Left kidney (tissue), 2 donors: ENCODE data around the gene ABR. TPM values are rescaled to one million over a fixed set of nuclear protein-coding genes. Genes with fewer than 3 reads are reported as not detected.
"Not testable (repeated sequence)": the region's sequence is repeated elsewhere in the genome, so short reads cannot be mapped to it uniquely, and the experiment has no call there.

ENCODE experiments used
- DNase-seq: peaks from one replicate; pipeline ENCODE4 v3.0.0-alpha.2; 2013
- polyA plus RNA-seq: library from polyadenylated mRNA; unstranded; fragments of 120-200 nt; gene quantifications from one replicate; pipeline ENCODE4 v1.2.1, GENCODE V29; 2013; ENCODE audit not compliant: insufficient read length

Gene ABR
- polyA plus RNA-seq, 1 donor: 49.2 TPM

DNA sequence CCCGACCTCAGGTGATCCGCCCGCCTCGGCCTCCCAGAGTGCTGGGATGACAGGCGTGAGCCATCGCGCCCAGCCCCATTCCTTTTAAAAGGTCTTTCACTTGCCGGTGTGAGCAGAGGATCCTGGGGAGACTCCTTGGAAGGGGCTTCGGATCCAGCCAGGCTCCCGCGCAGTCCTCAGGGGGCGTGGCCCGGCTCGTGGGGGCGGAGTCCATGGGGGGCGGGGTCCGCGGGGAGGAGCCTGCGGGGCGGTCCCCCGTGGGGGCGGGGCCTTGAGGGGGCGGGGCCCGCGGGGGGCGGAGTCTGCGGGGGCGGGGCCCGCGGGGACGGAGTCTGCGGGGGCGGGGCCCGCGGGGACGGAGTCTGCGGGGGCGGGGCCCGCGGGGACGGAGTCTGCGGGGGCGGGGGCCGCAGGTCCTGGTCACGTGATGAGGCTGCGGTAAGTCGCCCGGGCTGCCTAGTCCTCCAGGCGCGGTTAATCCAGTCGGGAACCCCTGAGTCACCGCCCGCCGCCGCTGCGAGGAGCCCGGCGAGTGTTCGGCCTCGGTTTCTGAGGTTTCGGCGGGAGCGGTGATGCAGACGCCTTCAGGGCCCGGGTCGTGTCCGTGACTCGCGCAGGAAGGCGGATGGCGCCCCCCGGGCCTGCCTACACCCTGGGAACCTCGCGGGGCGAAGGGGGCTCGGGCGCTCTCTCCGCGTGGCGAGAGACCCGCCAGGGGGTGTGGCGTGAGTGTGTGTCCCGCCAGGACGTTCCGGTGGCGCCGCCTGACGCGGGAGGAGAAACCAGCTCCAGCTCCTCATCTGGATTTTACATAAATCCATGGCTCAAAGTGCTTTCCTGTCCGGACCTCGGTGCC, 23.6 kb upstream of the ABR start:
- no peak for DNase-seq

DNA sequence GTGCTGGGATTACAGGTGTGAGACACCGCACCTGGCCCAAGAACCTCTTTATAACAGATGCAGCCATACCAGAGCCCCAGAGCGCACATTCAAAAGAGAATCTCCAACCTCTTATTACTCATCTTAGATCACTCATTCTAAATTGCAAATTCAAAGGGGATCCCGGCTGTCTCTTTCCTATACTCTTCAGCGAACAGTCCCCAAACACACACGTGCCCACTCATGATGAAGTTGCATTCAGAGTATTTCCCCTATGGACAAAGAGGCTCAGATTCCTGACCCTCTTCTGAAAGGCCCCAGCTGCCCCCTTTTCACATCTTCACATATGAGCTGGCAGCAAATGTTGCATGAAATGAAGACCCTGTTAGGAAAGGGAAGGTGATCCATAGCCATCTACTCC, 22.5 kb upstream of the ABR start:
- DNase-seq: no peak

DNA sequence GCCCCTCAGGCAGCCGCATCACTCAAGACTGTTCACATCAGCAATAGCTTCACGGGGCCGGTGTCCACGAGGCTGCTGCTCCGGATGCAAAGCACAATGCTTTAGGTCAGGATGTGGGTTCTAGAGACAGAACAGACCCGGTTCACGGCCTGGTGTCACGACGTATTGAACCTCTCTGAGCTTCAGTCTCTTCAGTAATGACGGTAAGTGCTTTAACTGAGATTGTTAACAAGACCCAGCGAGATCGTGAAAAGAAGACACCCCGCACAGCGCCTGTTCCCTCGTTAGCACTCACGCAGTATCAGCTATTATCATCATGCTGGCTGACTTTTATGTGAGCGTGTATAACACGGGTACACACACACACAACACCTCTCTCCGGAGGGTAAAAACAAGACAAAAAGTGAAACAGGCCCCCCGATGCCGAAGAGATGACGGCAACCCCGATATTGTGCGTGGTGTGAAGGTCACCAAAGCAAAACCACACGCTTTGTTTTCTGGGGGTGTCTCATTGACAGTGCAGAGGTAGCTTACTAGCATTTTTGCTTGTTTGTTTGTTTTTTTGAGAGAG, 21.4 kb upstream of the ABR start:
- no peak for DNase-seq

DNA sequence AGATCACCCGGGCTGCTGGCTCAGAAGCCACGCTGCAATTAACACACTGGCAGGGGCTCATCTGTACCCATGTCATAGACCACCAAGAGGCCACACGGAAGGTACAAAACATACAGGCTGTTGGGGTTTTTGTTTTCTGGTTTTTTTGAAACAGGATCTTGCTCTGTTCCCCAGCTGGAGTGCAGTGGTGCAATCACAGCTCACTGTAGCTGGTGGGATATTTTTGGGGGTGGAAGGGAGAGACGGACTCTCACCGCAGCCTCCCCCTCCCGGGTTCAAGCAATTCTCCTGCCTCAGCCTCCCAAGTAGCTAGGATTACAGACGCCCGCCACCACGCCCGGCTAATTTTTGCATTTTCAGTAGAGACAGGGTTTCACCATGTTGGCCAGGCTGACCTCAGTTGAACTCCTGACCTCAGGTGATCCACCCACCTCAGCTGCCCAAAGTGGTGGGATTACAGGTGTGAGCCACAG, 19.5 kb upstream of the ABR start:
- not testable (repeated sequence) for DNase-seq

DNA sequence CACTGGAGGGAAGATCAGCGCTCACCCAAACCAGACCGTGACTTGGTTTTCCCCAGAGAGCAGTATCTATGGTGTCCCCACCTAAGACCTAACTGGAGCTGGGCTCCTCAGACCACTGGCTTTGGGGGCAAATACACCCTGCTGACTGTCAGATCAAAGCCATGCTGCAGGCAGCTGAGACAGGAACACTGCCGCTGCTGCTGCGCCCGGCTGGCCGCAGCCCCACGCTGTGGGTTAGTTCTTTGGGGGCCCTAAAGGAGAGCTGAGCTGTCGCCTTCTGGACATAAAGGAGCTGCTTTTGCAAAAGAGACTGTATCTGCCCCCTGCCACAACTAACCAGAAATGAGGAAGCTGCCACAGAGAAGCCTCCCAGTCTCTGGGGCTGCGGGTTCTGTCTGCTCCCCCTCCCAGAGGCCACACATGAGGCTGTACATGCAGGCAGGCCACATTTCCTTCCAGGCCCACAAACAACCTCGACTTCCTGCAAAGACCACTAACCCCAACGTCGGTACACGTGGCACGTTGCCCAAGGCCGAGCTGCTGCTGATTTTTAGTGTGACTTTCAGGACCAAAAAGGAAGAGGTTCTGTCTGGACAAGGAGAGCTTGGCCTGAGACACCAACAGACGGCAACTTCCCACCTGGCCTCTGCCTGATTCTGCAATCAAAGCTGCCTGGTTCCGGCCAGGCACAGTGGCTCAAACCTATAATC, 18.2 kb upstream of the ABR start:
- no peak for DNase-seq

DNA sequence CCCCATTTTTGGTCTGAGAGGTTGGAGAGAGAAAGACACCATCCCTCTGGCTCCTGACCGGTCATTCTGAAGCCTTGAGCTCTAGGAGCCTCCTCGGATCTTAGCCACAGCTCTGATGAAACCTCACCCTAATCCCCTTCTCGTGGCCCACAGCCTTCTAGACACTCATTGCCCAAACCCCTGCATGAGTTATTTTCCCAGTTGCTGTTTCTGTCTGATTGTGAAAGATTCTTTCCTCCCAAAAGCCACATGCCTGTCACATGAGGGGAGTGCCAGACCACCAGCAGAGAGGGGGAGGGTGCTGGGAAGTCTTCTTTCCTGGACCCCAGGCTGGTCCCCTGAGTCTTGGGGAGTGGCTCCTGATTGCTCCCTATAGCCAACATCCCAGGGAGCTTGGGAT, 17.6 kb upstream of the ABR start:
- no peak for DNase-seq

DNA sequence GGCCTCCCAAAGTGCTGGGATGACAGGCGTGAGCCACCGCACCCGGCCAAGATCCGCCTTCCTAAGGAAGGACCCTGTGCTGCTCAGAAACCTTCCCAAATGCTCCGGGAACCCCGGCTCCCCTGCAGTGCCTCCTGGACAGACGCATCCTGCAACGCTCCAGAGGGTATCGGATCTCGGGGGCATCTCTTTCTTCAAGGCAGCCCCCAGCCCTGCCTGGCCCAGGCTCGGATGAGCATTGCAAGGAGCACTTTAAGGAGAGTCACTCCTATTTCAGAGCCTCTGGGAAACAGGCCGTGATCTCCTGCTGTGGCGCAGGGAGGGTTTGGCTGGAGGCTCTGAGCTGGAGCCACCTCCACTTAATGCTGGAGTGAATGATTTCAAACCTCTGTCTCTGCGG, 17.2 kb upstream of the ABR start:
- no peak for DNase-seq

DNA sequence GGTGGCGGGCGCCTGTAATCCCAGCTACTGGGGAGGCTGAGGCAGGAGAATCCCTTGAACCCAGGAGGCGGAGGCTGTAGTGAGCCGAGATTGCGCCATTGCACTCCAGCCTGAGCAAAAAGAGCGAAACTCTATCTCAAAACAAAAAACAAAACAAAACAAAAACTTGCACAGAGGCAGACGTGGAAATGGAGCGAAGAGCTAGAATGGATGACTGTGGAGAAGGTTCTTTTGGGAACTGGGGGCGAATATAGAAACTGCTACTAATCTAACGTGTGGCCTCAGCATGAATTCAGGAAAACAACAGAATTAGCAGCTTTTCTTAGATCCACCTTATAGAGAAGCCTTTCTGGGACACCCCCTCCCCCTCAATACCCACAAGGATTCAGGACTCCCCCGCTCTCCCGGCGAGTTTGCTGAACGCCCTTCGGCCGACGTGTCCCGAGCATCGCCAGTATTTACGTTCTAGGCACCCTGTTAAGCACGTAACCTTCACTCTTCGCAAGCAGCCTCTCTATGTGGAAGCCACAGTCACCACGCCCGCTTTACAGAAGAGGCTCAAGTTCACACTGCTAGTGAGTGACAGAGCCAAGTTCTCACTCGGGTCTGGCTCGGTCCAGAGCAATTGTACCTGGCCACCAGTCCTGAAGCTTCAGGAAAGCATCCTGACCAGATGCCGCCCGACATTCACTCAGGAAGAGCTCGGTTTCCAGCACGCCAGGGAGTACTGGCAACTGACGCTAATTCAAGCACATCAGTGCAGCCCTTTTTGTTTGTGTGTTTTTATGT, 13.3 kb upstream of the ABR start:
- DNase-seq: no peak

DNA sequence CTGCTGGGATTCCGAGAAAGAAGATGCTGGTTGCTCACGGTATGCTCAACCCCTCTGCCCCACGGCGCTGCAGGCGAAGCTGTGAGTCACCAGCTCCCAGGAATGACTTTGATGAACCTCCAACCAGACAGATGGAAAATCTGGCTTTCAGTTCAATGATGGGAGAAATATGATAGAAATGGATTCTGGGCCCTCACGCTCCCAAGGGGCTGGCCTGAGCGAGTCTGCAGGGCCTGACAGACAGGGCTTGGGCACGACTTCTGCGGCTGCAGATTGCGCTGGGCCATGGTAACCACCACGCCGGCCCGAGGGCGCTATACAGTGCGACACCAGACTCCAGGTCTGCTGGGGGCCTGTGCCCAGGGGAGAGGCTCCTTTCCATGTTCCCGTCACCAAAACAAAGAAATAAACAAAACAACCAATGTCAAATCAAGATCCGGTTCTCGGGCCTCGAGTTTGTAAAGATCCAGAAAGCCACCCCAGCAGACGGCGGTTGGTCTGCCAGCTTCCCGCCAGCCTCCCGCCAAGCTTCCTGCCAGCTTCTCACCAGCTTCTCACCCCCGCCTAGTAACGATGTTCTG, 11.1 kb upstream of the ABR start:
- DNase-seq: no peak

DNA sequence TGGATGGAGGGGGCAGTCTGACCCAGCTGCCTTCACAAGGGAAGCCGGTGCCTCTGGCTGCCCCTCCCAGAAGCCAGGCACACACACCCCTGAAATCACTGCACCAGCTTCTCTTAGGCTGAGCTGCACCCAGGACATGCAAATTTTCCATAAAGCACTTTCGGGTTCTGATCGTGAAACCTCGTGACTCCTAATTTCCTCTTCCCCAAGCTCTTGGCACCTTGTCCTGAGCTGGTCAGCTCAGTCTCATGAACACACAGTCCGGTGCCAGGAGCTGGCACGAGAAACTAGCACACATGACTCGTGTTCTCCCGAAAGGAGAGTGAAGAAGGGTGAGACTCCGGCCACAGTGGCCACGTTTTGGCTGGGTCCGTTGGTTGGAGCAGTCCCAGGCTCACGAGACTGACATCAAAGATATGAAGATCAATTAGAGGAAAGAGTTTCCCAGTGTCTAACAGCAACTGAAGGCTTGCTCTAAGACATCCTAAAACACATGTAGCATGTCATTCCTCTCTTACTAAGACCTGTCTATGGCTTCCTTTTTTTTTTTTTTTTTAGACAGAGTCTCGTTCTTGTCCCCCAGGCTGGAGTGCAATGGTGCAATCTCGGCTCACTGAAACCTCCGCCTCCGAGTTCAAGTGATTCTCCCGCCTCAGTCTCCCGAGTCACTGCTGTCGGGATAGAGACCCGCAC, 9.2 kb upstream of the ABR start:
- no peak for DNase-seq

DNA sequence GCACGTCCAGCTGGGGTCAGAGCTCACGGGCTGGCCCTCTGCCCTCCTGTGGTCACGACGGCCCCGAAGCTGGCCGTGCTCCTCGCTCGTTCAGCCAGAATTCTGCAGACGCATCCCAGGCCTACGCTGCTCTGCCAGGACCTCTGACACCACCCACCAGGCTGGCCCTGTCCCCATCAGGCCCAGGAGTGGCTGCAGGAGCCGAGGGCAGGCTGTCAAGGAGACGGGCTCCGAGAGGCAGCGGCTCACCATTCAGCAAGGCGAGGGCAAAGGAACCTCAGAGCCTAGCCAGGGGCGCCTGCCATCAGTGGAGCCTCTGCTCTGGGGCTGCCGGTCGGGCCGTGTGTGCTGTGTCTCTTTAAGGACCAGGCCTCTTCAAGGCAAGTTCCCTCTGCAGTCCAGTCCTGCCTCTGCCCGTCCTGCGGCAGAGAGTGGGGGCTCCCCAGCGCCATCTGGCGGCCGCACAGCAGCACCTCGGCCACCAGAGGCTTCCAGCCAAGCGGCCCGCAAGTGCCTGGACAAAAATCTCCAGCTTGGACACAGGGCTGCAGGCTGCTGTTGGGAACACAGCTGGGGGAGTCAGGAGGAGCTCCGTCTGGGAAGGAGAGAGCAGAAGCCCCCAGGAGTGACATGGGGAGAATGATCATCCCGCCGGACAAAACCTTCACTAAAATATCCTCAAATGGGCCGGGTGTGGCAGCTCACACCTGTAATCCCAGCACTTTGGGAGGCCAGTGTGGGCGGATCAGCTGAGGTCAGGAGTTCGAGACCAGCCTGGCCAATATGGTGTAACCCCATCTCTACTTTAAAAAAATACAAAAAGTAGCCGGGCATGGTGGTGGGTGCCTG, 7.4 kb upstream of the ABR start:
- DNase-seq: no peak

DNA sequence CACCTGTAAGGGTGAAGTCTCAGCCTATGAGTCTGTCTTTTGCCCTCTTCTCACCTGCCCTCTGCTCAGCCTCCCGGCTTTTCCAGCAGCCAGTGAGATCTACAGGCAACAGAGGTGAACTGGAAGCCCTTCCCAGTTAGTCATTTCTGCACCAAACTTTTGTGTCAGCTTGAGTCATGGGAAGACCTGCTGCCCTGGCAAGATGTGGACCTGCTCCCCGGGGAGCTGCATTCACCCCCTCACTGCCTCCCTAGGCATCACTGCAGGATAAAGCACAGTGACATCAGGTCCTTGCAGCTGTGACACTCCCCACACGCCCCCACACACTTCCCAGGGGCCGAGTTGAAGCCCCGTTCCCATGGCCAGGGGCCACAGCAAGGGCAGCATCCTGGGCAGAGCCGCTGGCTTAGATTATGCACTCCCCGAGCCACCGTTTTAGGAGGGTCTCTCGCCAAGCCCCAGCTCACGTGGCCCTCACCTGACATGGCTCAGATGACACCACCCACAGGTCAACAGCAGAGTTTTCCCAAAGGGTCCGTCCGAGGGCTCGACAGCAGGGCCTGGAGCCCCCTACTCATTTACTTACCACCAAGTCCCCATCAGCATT, 6.5 kb upstream of the ABR start:
- DNase-seq: no peak

DNA sequence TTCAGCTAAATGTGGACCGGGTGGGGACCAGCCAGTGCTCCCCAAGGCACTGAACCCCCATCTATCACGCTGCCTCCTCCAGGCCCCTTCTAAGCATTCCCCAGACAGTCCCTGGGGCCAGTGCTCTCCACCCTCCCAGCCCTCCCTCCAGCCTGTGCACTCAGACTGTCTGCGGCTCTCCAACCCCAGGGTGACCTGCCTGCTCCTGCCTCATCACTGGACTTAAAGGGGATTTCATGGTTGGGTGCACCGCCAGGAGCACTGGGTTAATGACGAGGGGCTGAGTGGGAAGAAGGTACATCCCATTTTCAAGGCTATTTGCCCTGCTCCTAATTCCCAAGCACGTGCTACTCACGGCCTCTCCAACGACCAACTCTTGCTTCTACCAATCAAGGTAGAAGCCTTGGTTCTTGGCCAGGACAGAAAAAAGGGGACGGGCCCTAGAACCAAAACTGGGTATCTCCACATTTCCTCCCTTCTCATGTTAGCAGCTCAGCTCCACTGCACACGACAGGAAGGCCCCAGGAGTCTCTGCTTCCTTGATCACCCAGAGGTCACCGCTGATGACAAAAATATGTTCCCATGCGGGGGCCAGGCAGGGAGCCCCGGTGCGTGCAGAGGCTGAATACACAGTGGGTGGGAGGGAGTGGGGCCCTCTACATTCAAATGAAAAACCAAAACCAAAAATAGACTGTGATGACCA, 3.5 kb upstream of the ABR start:
- DNase-seq: no peak

DNA sequence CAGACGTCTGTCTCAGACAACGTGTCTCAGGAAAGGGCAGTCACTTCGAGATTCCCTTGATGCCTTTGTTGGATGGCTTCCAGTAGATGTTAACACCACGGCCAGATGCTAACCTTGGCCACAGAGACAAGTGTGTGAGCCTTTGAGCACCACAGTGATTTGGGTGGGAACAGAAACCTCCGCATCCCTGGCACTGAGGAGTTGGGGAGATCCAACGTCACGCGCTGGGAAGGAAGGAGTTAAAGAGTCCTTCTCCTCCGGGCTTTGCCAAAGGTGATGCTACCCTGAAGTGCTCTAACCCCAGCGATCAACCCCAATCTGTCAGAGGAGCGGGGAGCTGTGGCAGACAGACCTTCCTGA, 3.0 kb upstream of the ABR start:
- DNase-seq: no peak

DNA sequence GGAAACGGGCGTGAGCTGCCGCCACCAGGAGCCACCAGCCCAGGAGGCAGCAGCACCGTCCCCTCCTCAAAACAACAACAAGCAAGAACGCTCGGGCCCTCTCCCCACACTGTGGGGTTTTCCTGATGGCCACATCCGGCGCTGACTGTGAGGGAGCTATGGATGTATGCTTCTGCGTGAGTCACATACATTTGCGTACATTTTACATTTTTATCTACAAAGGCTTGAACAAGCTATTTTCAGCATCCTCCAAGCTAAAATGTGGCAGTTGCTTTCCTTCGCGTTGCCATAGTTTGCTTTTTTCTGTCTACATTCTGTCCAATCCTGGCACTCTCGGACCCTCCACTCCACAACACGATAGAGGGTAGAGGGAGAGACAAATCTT, 2.0 kb upstream of the ABR start:
- DNase-seq: no peak

DNA sequence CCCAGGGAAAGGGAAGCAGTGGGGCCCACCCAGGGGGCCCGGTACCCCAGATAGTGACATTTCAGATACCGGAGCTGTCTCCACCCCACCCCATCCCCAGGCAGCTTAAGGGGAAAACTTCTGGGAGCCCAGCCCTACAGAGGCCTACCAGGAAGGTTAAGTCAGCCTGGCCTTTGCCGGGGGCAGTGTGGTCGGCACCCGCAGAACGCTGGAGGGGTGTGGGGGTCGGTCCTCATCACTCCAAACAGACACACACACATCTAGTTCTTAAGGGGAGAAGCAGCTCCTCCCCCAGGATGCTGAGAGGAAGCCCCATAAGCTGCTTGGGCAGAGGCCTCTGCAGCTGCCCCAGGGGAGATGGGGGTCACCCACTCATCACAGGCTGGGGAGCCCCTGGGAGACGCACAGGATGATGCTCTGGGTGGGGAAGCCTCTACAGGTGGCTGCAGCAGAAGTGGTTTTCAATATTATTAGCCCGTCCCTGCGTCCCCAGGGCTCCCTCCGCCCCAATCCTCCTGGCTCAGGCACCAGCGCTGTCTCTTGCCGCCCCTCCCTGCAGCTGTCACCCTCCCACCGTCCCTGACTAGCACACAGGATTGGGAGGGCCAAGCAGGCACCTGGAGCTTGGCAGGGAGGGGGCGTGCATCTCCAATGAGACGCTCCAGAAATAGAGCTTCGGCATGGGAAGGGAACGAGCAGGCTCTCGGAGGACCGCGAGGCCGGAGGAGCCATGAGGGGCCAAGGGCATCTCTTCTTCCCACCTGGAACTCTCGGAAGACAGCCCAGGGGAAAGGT, 1.4 kb upstream of the ABR start:
- no peak for DNase-seq

DNA sequence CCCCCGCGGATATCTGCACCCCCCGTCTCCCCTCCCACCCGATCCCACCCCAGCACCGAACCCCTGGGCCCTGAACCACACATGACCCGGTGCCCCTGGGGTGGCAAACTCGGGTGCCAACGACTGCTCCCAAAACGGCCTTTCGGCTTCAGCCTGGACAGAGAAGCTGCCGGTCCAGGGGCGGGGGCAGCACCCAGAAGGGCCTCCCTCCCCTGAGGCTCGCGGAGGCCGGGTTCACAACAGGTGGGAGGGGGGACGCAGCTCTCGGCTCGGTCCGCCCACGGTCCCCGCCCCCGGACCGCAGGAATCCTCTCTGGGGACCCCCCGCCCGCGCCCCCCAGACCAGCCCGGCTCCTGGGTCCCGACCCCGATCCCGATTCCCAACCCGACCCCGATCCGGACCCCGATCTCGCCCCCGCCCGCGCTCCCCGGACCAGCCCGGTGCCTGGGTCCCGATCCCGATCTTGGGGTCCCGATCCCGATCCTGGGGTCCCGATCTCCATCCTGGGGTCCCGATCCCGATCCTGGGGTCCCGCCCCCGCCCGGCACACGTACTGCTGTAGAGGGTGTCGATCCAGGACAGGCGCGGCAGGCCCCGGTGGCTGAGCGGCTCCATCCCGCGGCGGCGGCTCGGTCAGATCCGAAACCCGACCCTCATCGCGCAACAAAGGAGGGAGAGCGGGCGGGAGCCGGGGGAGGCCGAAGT, 516 bp downstream of the ABR start:
- no peak for DNase-seq
